Renal cortex interstitium (tissue), 11 donors: ENCODE measurements around the gene ZNF143. TPM values are rescaled to one million over a fixed set of nuclear protein-coding genes. Genes with fewer than 3 reads are reported as not detected.
"Not testable (repeated sequence)": the region's sequence is repeated elsewhere in the genome, so short reads cannot be mapped to it uniquely, and the experiment has no call there.

Experiments
- DNase-seq, 11 donors: peaks; one replicate each; pipeline ENCODE4 v3.0.0-alpha.2; 2013; ENCODE audit warnings: low read depth in 9 of 11, low spot score in 4 of 11; ENCODE audit errors: extremely low read depth in 1 of 11
- polyA plus RNA-seq, 3 donors: library from polyadenylated mRNA; unstranded; fragments of 120-200 nt; gene quantifications; one replicate each; pipeline ENCODE4 v1.2.1, GENCODE V29; 2013; ENCODE audit not compliant: insufficient read length in 3 of 3

ZNF143 gene
- polyA plus RNA-seq, 3 donors, result 28.1 to 29.8 (median 29.5) TPM

DNA sequence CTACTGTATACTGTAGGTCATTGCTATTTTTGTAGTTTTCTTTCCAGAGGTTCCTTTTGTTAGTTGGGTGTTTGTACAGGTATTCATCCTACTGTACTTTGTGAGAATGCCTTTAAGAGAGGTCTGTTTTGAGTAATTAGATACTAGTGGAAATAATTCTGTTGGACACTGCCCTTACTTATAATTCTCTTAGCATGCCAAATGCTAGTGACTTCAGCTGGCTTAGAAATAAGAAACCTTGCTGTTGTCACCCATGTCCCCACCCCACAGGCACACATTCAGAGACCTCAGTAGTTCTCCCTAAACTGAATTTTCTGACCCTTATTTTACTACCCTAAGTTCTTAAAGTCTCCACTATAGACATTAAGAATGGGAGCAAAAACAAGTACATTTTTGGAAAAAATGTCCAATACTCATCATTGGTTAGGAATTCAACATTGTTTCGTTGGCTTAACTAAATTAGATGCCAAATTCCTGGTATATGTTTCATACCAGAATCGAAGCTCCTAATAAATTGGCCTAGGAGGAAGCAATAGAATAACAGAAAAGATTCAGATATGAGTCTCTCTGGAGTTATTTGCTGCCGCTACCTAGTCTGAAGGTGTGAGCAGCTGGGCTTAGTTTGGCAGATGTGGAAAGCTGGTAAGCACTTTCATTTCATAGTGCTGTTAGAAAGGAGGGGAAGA is 28.4 kb downstream of the ZNF143 start:
- no peak for DNase-seq

DNA sequence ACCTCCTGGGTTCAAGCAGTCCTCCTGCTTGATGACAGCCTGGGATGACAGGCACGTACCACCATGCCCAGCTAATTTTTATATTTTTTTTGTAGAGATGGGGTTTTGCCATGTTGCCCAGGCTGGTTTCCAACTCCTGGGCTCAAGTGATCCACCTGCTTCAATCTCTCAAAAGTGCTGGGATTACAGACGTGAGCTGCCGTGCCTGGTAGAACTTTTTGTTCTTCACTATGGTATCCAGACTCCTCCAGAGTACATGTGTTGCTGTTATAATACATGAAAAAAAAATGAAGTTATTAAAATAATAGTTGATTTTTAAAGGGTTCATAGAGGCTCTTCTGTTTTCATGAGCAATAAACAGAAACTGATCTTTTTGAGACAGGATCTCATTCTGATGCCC is 29.6 kb downstream of the ZNF143 start:
- no peak for DNase-seq

DNA sequence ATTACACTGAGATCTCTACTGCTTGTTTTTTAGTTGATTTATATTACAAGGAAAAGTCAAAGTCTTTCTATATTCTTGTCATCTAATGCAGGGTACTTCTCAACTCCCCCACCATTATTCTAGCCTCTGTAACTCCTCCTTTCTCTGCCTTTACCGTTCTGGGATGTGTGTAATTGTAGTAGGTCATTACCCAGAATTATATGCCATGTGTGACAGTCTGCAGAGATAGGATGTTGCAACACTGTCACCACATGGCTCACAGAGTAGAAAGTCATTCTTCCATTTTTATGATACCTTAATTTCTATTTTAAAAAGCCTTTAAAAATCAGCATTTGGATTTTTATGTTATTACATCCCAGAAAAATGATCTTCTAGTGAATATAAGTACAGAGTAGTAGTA is 32.7 kb downstream of the ZNF143 start:
- no peak for DNase-seq

DNA sequence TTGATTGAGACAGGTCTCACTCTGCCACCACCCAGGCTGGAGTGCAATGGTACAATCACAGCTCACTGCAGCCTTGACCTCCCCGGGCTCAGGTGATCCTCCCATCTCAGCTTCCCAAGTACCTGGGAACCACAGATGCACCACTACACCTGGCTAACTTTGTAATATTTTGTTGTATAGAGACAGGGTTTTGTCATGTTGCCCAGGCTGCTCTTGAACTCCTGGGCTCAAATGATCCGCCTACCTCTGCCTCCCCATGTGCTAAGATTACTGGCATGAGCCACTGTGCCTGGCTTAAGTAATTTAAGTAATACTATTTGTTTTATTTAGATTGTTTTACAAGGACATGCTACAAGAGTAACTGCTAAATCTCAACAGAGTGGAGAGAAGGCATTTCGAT is 33.5 kb downstream of the ZNF143 start:
- DNase-seq, result no peak

DNA sequence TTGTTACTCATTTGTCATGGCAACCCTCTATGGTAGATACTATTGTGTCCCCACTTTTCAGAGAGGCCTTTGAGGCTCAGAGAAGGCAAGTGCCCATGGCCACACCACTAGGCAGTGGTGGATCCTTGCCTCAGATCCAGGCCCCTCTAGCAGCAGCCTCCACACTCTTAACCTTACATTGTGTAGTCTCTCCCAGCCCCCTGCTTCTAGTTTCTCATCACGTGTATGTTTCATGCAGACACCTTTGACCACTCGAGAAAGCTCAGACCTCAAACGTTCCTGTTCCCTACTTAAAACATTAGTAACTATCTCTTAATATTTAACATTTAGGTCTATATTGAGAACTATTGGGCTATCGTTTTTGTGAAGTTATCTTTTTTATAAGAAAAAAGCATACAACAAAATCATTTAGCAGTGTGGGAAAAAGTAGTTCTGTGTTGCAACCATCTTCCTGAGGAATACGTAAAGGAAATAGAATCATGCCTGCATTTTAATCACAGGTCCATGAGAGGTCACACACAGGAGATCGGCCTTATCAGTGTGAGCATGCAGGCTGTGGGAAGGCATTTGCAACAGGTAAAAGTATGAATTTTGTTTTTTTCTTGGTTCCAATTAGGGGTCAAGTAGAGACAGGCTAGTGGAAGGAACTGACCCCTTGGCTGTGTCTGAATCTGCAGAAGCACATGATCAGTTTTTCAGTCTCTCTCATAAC is 35.1 kb downstream of the ZNF143 start:
- DNase-seq, result no peak

DNA sequence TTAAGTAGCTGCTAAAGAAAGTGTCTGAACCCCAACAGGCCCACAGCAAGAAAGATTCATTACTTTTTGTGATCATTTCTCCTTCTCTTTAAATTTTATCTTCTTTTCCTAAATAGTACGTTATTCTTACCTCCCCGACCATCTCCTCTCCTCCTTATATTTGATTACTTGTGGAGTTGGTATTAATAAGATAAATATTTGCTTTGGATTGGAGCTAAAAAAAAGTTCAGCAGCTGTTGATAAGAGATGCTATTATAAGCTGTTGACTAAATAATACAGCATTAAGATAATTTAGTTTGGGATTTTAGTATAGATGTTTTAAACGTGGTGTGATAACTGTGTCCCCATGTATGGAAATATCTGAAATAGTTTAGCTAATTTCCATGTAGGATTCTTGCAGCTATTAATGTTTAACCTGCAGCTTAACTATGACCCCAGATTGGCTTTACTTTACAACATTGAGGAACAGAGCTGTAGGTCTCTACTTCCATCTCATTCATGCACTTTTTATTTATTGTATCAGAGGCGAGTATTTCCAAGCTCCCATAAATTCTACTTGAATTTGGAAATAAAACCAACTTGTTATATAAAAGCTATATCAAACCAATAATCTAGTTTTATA is 37.8 kb downstream of the ZNF143 start:
- no peak for DNase-seq

DNA sequence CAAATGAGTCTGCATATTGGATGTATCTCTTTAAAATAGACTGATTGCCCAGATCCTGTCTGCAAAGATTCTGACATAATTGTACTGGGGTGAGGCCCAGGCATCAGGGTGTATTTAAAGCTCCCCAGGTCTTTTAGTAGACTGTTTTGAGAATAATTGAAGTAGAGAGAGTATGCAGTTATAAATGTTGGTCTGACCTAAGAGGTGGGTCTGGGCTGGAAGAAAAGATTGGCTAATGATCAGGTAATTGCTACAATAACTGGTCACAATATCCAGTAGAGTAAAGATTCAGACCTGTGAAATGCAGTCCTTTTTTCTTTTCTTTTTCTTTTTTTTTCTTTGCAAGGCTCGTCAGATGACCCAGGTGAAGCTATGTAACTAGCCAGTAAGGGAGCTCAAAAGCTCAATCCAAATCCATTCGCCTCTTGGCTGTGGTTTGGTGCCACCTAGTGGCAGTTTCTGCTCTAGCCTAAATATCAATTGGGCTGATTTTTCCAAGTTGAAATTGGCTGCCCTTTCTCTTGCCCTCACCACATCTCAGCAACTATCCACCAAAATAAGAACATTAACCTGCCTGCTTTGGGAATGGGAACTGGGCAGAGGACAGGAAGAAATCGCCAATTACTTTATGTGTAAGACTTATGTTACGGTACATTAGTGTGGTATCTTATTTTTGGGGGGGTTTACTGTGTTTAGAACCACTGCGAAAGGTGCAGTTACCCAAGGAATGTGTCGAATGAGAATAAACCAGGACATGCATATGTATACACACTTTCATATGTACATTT is 45.9 kb downstream of the ZNF143 start:
- DNase-seq, result peak; percentile 63 to 83 (median 76)

DNA sequence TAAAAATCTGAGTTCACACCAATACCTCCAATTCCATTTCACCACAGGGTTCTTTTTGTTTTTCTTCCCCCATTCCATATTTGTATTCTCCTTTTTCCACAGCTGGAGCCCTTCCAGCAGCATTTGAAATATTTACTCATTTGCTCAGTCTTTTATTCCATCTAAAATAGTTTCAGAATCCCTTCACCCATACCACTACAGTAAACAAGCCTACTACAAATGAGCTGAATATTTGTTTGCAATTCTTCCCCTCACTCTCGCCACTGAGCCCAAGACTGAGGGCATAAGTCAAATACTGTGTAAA is 46.4 kb downstream of the ZNF143 start:
- DNase-seq, result no peak

DNA sequence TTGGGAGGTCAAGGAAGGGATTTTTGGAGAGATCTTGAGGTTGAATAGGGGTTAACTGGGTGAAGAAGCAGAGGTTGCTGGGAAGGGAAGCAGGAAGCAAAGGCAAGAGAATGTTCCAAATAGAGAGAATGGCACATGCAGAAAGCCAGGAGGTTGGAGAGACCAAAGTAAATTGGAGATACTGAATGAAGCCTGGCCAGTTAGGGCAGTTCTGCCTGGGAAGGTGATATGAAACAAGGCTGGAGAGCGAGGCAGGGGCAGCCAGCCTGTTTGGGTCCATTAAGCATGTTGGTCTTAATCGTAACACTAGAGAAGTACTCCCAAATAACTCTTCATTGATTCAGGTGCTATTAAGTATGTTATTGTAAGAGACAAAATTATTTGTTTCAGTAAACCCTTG is 48.2 kb downstream of the ZNF143 start:
- no peak for DNase-seq

DNA sequence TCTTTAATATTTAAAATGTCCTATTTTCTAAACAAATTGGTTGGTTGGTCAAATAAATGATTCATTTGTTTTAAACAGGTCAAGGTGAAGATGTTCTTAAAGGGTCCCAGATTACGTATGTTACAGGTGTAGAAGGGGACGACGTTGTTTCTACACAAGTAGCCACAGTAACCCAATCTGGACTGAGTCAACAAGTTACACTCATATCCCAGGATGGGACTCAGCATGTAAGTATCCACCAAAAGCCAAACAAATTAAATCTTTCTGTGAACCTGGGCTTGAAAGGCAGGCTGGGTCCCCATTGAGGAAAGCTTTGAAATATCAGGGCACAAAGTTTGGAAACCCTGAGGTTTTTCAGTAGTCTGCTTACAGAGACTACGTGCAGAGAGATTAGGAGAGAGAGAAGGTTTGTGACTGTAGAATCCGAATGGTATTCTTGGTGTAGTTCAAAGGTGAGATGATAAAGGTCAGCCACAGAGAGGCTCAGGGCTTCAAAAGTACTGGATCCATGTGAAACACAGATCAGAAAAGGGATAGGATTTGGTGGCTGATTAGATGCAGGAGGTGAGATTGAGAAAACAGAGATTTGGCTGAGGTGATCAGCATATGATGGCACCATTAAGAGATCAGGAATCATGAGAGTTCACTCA is 51.7 kb downstream of the ZNF143 start:
- DNase-seq, result no peak

DNA sequence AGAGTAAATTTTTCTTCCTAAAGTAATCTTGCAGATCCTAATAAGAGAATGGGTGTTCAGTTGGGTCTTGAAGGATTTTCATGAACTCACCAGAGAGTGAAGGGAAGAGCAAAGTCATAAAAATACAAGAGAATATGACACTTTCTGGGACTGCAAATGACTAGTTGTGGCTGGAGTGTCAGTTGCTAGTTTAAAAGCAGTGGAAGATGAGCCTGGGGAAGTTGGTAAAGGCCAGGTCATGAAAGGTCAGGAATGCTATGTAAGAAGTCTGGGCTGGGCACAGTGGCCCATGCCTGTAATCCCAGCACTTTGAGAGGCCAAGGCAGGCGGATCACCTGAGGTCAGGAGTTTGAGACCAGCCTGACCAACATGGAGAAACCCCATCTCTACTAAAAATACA is 53.8 kb downstream of the ZNF143 start:
- not testable (repeated sequence) for DNase-seq

DNA sequence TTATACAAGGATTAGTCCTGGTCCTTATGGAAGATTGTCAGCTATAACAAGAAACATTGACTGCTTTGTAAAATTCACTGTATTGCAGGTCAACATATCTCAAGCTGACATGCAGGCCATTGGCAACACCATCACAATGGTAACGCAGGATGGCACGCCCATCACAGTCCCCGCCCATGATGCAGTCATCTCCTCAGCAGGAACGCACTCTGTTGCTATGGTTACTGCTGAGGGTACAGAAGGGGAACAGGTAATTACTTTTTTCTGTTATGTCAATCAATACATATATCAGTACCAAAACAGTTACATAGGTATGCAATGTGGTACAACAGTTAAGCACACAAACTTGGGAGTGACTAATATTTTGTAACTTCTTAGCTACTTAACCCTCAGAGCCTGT is 55.3 kb downstream of the ZNF143 start:
- DNase-seq, result no peak

DNA sequence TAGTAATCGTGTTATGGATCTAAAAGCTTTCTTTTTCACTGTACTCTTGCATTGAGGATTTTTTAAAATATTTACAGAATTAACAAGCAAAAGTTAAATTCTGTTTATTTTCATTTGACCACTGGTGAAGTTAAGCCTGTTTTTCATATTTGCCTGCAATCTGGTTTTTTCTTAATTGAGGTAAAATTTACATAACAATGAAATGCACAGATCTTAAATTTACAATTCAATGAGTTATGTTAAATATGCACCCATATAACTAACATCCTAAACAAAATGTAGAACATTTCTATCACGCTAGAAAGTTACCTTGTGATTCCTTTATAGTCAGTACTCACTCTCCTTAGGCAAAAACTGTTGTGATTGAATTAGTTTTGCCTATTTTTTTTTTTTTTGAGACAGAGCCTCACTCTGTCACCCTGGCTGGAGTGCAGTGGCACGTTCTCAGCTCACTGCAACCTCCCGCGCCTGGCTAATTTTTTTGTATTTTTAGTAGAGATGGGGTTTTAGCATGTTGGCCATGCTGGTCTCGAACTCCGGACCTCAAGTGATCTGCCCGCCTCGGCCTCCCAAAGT is 58.1 kb downstream of the ZNF143 start:
- no peak for DNase-seq

DNA sequence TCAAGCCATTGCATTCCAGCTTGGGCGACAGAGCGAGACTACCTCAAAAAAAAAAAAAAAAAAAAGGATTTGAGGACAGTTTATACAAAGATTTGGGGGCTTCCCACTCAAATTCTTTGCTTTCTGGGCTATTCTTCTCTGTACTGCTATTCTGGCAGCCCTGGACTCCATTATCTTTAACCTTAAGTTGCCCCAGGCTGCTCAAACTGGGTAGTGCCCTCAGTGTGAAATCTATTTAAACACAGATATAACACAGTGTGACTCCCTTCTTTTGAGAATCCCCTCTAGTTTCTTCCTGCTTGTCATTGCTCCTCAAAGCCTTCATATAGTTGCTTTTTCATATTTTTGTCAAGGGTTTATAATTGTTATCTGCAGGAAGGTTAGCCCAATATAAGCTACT is 63.2 kb downstream of the ZNF143 start:
- DNase-seq, result no peak

DNA sequence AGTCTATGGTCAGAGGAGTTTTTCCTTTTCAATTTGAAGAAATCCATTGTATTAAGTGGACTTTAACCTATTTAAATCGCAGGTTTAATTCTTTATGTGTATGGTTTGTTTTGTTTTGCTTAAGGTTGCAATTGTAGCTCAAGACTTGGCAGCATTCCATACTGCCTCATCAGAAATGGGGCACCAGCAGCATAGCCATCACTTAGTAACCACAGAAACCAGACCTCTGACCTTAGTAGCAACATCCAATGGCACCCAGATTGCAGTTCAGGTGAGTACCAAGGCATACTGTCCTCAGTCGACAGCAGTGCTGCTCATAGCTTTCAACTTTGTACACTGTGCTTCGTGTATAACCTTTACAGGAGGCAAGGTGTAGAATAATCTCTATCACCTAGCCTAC is 64.3 kb downstream of the ZNF143 start:
- DNase-seq, result no peak

DNA sequence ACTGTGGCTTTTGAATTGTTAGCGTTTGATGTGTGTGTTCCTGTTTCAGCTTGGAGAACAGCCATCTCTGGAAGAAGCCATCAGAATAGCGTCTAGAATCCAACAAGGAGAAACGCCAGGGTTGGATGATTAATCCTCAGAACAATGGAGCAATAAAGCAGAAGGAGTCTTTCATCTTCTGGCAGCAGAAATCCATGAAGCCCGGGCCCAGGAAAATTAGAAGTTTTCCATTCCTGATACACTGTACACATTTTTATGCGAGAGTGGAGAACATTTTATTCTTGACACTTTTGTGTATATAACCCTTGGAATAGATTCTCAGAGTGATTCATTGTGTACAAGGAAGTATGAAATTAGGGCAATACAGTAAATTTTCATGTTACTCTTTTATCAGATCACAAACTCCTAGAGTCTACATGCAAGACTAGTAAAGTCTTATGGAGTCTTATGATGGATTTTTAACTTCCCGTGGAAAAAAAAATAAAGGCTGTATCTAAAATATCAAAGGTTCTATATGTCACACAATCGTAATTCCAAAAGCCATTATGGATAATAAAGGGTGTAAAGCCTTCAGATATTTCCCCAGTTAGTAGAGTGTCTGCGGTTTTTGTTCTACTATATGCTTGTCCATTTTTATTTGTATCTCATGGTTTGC is 66.8 kb downstream of the ZNF143 start:
- peak in 7 of 11 donors; percentile 36 to 77 (median 58) for DNase-seq

DNA sequence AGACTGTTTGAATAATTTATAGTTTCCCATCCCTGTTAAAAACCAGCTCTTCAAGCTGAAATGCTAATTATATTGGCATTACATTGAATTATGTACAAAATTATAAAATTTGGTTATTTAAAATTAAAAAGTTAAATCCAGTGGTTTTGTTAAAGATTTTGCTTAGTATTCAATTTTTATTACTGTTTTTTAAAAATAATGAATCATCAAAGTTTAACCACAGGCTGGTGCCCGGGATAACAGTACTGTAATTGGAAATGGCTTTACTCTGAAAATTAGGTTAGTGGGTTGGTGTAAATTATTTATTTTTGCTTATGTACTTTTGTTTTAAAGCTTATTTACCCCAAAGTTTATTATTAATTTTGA is 67.3 kb downstream of the ZNF143 start:
- no peak for DNase-seq

DNA sequence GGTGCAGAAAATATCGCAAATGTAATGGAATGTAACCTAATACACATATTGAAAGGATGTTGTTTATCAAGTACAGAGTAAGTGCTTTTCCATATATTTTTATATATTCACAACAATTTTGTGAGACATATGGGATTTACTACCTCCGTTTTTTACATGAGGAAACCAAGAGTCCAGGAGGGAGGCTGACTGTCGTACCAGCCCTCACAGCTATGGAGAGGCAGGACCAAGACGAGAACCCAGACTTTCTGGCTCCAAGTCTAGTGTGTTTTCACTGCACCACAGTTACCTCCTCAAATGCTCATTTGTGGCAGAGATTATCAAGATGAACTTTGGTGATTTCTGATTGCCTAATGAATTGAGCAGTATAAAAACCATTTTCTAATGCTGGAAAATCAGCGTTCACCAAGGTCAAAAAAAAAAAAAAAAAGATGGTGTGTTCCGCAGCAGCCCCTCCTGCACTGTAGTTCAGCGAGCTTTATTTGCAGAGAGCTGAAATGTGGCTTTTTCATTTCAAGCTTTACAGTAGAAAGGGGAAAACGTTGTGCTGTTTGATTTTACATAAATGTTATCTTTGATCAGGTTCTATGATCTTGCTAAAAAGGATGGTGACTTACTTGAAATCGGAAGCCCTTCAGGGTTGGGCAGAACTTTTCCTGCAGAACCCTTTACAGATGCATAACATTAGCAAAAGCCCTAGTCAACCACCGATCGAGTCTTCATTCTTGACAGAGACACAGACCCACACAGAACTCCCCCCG is 67.9 kb downstream of the ZNF143 start:
- DNase-seq, result no peak
